Neutrophil (primary cell): ENCODE results near the gene ARHGEF25.

Experiments
- H3K27ac ChIP-seq: fragments of 200-600 bp; sonication (generic); 2 replicates; pipeline ENCODE4 v1.5.1; 2016; ENCODE audit warnings: mild to moderate bottlenecking, moderate library complexity
- H3K27me3 ChIP-seq: fragments of 200-600 bp; sonication (generic); 2 replicates; pipeline ENCODE4 v1.6.0; 2016; ENCODE audit warnings: mild to moderate bottlenecking
- H3K36me3 ChIP-seq: fragments of 200-600 bp; sonication (generic); 2 replicates; pipeline ENCODE4 v1.5.1; 2017
- H3K4me1 ChIP-seq, 2 experiments: fragments of 200-600 bp in 1 of 2; sonication (generic) in 1 of 2; 1 replicate in 1 of 2; 2 replicates in 1 of 2; pipeline versions ENCODE4 v1.5.1 to v1.6.1; 2013 to 2016; ENCODE audit warnings: low read depth in 1 of 2, low read length in 1 of 2, mild to moderate bottlenecking in 1 of 2, moderate library complexity in 1 of 2; ENCODE audit not compliant: control insufficient read depth in 1 of 2, insufficient read depth in 1 of 2
- H3K4me3 ChIP-seq, 2 experiments: fragments of 200-600 bp in 1 of 2; sonication (generic) in 1 of 2; 1 replicate in 1 of 2; 2 replicates in 1 of 2; pipeline ENCODE4 v1.5.1; 2013 to 2016; ENCODE audit warnings: low read depth in 1 of 2, low read length in 1 of 2, mild to moderate bottlenecking in 1 of 2, moderate library complexity in 1 of 2
- H3K9me3 ChIP-seq: fragments of 200-600 bp; sonication (generic); 2 replicates; pipeline ENCODE4 v1.5.1; 2016
- TF ChIP-seq, protein P1 (sequence below): fragments of 200-600 bp; sonication (generic); IDR thresholded peaks from 2 replicates; pipeline ENCODE4 v1.5.1; 2016; ENCODE audit warnings: antibody characterized with exemption

ARHGEF25 gene

DNA sequence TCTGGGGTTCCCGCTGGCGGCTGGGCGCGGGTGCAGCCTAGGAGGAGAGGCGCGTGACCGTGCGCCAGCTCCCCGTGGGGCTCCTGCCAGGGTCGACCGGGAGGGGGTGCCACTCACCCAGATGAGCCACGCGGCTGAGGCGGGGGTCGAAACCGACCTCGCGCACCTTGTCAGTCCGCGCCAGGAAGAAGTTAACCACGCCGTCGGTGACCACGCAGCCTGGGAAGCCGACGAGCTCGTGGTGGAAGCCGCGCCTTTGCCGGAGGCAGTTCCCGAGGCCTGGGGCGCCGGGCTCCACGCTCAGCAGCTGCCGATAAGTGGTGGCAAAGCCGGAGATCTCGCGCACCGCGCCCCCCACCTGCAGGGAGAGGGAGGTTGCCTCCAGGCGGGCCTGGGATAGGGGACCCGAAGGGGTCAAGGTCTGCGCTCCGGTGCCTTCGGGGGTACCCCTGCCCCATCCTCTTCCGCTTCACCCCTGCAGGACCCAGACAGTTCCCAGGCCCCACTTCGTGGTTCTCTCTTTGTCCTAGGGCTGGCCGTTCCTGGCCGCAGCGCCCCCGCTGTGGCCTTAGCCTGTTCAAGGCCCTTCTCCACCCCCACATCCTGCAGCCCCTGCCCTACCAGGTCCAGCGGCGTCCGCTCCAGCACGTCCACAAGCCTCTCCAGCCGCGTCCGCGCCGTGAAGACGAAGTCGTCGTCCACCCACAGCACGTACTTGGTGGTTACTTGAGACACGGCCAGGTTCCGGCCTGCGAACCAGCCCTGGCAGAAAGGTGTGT lies 16.5 kb downstream of the ARHGEF25 start:
- TF ChIP-seq, protein P1, sequence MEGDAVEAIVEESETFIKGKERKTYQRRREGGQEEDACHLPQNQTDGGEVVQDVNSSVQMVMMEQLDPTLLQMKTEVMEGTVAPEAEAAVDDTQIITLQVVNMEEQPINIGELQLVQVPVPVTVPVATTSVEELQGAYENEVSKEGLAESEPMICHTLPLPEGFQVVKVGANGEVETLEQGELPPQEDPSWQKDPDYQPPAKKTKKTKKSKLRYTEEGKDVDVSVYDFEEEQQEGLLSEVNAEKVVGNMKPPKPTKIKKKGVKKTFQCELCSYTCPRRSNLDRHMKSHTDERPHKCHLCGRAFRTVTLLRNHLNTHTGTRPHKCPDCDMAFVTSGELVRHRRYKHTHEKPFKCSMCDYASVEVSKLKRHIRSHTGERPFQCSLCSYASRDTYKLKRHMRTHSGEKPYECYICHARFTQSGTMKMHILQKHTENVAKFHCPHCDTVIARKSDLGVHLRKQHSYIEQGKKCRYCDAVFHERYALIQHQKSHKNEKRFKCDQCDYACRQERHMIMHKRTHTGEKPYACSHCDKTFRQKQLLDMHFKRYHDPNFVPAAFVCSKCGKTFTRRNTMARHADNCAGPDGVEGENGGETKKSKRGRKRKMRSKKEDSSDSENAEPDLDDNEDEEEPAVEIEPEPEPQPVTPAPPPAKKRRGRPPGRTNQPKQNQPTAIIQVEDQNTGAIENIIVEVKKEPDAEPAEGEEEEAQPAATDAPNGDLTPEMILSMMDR = no peak

GRCh38 chr12:57628280-57629191 lies 17.3 kb downstream of the ARHGEF25 start:
- H3K36me3 ChIP-seq = no peaks in the 10 kb centered on the region
- H3K4me3 ChIP-seq = no peak overlapping the region
- H3K9me3 ChIP-seq = no peaks in the 10 kb centered on the region
- H3K27ac ChIP-seq = no peak overlapping the region
- peaks cover 19 to 21% of the 10 kb centered on the region in 2 experiments for H3K4me1 ChIP-seq
- TF ChIP-seq, protein P1 = no peak
- peaks cover 100% of the 10 kb centered on the region for H3K27me3 ChIP-seq

More for the DNA sequence above, 16.5 kb downstream of the ARHGEF25 start:
- H3K27ac ChIP-seq = no peak overlapping the region
- no peaks in the 10 kb centered on the region for H3K9me3 ChIP-seq
- peaks cover 100% of the 10 kb centered on the region for H3K27me3 ChIP-seq
- H3K4me1 ChIP-seq = peaks cover 10 to 13% of the 10 kb centered on the region in 2 experiments
- no peaks in the 10 kb centered on the region for H3K36me3 ChIP-seq
- no peak overlapping the region for H3K4me3 ChIP-seq

GRCh38 chr12:57629897-57630471 lies 18.7 kb downstream of the ARHGEF25 start:
- Histone ChIP-seq H3K36me3 (no peaks in the 10 kb centered on the region), H3K27me3 (peaks cover 100% of the 10 kb centered on the region), H3K4me3 (no peak overlapping the region), H3K27ac (no peak overlapping the region), H3K4me1 (peaks cover 19 to 22% of the 10 kb centered on the region in 2 experiments), H3K9me3 (no peaks in the 10 kb centered on the region)
- TF ChIP-seq, protein P1 = no peak

DNA sequence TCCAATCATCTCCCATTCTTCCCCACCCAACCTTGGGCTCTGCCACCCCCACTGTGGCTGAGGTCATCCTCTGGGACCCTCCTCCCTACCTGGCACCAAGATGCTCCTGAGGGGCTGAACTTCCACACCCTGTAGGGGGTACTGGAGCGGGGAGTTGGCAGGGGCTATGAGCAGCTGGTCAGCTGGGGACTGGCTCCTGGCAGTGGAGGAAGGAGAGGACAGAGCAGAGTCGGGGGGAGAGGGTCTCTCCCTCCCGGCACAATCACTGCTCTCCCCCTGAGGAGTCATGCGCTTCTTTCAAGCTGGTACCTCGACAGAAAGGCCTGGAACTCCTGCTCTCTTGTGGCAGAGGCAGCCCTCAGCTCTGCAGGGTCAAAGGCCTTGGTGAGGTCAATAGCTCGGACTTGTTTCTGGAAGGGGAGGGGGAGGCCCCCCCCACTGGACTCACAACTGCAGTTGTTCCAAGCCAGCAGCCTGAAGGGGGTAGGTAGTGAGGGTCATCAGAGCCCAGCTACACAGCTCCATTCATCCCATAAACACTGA lies 19.7 kb downstream of the ARHGEF25 start:
- TF ChIP-seq, protein P1 = no peak
- no peak overlapping the region for H3K4me3 ChIP-seq
- H3K36me3 ChIP-seq = no peaks in the 10 kb centered on the region
- H3K27ac ChIP-seq = no peak overlapping the region
- H3K4me1 ChIP-seq = peaks cover 19 to 22% of the 10 kb centered on the region in 2 experiments
- peaks cover 100% of the 10 kb centered on the region for H3K27me3 ChIP-seq
- no peaks in the 10 kb centered on the region for H3K9me3 ChIP-seq

- Histone ChIP-seq H3K27ac (no peak overlapping the region), H3K4me1 (peaks cover 19 to 22% of the 10 kb centered on the region in 2 experiments), H3K4me3 (no peak overlapping the region), H3K36me3 (no peaks in the 10 kb centered on the region), H3K9me3 (no peaks in the 10 kb centered on the region), H3K27me3 (peaks cover 100% of the 10 kb centered on the region)
- TF ChIP-seq, protein P1 = no peak
These were observed 20.4 kb downstream of the ARHGEF25 start for GRCh38 chr12:57631566-57632072.
